HG03575 (cell line): ENCODE measurements around the gene GSE1.

ENCODE experiments used
- ATAC-seq: cut with Tn5 transposase; IDR thresholded peaks from one replicate; pipeline ENCODE4 v1.9.1; 2021; ENCODE audit not compliant: unreplicated experiment, insufficient number of reproducible peaks, low FRiP score; ENCODE audit errors: extremely low read depth

The GSE1 gene

DNA sequence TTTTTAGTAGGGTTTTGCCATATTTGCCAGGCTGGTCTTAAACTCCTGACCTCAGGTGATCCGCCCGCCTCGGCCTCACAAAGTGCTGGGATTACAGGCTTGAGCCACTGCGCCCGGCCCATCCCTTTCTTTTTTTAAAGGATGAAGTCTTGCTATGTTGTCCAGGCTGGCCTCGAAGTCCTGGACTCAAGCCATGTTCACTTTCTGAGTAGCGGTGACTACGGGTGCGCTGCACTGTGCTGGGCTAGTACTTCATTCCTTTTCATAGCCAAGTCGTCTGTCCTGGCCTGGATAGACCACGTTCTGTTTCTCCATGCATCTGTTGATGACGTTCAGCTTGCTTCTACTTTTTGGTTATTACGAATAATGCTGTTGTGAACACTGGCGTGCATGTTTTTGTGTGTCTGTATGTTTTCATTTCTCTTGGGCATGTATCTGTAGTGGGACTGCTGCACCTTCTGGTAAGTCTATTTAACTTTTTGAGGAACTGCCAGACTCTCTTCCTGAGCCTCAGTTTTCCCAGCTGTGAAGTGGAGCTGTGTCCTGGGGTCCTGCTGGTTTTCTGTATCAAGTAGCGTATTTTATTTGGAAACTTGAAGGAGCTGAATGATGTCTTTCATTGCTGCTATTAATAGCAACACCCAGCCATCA lies 40.0 kb upstream of the GSE1 start:
- ATAC-seq: no peak

DNA sequence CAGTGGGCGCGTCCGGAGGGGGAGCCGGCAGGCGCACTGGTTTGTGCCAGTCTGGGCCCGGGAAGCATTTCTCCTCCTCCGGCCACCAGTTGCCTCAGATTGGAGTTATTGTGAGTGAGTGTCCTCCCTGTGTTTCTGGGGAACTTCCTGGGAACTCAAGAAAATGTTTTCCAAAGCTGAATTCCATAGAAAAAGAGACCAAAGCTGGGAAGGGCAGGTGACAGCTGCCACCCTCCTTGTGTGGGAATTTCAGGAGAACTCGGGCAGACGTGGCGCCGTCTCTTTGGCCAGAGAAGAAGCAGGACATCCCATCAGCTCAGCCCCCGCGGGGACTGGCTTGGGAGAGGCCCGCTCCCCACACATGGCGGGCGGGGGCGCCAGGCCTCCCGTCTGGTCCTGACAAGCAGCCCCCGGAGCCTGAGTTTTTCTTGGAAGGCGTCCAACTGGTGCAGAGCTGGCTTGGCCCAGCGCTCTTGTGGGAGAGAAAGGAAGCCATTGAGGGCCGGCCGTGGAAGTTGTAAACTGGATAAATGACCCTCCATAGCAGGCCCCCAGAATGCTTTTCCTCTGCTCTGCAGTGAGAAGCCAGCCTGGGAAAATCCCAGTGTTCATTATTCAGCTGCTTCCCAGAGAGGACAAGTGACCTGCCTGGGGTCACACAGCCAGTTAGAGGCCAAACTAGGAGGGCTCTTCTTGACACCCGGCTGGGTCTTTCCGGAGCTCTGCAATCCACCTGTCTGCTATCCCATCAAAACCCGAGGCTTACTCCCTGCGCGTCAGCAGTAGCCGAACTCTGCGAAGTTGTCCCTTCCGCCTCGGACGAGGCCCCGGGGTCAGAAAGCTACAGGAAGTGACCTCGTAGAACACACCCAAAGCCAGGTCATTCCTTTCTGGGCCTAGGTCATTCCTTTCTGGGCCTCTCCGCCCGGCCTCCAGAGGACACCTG lies 39.2 kb upstream of the GSE1 start:
- ATAC-seq: no peak

DNA sequence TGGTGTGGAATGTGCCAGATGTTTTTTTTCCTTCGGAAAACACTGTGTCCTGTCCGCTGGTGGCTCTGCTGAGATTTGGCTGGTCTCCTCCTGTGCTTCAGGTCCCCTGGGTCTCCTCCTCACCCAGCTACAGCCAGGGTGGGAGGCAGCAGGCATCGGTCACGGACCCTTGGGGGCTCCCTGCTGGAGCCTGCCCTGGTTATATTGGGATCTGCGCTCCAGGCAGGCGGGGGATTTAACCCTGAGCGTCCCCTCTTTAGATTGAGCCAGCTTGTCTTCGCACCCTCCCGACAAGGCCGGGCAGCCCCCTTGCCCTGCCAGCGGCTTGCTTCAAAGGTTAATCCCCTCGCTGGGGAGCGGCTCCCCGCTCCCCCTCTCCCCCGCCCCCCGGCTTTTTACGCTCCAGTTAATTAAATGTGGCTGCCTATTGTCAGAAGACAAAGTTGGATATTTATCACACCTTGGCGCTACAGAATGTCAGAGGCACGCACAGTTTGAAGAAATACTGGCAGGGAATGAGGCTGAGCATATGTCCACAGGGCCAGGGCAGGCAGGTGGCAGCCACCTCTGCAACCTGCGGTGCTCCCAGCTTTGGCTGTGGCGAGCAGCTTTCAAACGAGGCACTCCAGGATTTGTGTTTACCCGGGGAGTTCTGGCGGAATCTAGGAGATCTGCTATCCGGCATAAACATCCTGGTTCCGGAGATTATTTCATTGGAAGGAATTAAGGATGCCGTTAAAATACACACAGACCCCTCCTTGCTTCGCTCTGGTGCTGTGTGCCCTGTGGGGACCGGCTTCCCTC lies 38.2 kb upstream of the GSE1 start:
- ATAC-seq: no peak

DNA sequence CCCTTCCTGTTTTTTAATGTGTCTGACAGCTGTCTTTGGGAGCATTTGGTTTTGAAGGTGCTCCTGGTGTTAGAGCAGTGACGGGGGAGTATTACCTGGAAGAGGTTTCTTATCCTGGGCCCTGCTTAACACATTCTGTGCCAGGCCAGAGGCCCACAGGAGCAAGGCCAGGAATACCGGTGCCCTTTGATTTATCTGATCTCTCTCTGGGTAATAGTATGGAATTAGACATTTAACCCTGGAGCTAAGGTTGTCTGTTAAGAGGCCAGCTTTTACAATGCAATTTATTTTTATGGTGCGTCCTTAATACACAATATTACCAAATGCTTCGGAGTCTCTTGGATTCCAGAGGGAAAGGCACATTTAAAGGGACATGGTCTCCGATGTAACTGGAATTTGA lies 37.2 kb upstream of the GSE1 start:
- no peak for ATAC-seq

DNA sequence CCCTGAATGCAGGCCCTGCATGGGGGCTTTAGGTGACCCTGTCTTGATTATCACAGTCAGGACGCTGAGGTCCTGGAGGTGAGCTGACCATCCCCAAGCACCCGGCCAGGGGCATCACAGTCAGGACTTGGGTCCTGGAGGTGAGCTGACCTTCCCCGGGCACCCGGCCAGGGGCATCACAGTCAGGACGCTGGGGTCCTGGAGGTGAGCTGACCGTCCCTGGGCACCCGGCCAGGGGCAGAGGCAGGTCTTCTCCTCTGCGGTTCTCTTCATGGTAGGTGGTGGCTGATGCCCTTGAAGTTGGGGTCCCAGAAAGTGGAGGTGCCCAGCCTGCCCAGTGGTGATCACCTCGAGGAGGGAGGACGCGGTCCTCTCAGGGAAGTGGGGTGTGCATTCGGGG lies 36.2 kb upstream of the GSE1 start:
- no peak for ATAC-seq

DNA sequence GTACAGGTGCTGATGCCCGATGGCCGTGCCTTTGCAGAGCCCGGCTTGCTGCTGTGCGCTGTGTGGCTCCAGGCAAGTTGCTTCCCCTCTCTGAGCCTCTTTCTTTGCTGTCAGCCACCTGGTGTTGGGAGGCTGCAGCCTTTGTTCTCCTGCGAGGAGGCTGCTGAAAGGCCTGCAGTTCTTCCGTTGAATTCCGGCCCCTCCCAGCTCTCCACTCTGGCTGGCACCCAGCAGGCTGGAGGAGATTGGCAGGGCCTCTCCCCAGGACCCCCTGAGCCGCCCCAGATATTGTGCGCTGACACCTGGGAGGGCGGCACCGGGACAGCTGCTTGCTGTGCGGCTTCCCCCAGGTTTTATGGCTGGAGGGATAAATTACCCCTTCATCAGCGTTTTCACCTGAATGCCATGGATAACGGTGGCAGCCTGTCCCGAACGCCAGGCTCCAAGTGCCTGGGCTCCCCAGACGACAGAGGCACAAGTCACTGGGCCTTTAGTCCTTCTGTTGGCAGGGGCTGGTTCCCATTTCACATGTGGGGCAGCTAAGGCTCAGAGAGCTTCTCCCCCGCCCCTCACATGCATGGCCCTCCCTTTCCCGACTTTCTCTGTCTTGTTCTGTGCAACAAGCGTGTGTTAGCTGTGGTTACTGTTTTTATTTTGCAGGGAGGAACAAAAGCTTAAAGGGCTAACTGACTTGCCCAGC lies 35.1 kb upstream of the GSE1 start:
- ATAC-seq: no peak

DNA sequence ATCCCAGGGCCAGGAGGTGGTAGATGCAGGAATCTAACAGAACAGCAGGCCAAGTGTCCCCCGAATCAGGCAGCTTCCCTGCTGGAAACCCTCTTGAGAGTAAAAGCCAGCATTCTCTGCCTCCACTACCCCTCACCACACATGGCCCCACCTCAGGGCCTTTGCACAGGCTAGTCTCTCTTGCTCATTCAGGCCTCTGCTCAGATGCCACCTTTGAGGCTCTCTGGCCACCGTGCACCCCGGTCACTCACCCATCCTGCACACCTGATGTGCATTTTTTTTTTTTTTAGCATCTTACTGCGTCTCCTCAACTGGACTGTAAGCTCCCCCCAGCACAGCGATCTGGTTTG lies 34.5 kb upstream of the GSE1 start:
- ATAC-seq: no peak

DNA sequence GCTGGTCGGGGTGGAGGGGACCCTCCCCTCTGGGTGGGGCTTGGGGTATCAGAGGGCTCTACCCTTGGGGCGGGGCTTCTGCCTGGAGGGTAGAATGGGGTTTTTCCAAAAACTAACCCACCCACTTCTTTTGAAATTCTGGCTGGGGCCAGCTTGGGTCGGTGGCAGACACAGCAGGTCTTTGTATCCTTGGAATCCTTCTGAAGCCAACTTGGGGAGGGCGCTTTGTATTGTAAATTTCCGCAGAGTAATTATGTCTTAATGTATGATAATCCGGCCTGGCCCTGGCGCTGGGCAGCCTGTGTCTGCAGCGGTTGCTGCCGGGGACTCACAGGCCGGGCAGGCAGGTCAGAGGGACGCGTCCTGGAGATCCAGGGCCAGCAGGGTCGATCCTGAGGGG lies 33.9 kb upstream of the GSE1 start:
- no peak for ATAC-seq

DNA sequence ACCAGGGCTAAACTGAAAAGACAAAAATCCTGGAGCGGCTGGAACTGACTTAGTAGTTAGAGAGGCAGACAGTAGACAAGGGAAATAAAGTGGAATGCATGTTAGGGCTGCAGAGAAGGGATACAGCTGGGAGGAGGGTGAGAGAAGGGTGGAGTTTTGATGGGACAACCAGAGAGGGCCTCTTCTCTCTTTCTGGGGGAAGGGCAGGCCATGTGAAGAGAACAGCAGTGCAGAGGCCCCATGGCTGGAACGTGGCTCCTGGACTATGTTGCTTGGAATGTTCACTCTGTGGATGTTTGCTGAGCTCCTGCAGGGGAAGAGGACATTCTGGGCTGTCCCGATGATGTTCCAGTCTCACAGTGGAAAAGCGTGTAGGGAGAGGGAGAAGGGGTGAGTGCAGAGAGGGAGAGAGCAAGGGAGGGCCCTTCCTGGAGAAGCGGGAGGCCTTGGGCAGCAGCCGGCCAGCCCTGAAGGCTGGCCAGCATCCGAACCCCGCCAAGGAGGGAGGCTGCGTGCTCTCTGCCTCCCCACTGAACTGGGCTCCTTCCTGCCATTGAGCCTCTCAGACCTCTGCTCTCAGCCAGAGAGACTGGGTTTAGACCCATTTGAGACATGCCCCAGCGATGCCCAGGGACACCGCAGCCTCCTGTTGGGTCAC lies 33.1 kb upstream of the GSE1 start:
- ATAC-seq: no peak

DNA sequence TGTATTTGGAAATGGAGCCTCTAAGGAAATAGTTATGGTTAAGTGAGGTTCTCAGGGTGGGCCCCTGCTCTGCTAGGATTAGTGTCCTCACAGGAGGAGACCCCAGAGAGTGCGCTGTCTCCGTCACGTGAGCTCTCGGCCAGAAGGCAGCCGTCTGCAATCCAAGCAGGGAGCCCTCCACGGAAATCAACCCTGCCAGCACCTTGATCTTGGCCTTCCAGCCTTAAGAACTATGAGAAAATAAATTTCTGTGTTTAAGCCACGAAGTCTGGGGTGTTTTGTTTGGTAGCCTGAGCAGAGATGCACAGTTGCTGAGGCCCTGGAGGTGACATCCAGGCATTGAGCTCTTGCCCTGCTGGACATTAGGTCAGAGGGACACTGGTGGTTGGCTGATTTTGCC lies 32.4 kb upstream of the GSE1 start:
- ATAC-seq: no peak

DNA sequence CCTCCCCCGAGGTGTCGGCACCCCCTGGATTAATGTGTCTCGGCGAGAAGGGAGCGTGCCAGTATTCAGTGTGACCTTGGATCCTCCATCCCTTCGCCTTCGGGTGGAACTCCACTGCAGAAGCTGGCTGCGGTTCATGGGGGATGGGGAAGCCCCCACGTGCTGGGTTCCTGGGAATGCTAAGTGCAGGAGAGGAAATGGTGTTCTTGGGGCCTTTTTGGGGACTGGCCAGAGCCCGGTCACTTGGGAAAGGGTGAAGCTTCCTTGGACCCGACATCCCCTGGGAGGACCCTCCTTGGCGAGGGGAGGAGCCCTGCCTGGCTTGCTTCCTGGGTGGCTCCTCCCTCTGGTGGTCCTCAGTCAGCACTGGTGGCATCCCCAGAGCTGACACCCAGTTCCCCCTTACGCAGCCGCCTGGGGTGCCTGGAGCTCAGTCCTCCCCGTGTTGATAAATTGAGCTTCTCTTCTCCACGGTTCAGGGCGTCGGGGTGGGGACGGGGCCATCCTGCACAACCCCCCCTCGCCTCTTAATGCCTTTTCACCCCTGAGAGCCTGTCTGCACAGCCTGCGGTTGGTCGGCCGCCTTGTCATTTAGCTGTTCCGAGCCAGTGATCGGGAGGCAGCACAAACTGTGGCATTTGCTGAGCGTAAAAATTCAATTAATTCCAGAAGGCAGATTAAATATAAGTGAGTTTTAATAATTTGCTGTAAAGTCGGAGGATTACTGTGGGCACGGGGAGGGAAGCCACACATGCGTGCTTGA lies 30.7 kb upstream of the GSE1 start:
- ATAC-seq: no peak

DNA sequence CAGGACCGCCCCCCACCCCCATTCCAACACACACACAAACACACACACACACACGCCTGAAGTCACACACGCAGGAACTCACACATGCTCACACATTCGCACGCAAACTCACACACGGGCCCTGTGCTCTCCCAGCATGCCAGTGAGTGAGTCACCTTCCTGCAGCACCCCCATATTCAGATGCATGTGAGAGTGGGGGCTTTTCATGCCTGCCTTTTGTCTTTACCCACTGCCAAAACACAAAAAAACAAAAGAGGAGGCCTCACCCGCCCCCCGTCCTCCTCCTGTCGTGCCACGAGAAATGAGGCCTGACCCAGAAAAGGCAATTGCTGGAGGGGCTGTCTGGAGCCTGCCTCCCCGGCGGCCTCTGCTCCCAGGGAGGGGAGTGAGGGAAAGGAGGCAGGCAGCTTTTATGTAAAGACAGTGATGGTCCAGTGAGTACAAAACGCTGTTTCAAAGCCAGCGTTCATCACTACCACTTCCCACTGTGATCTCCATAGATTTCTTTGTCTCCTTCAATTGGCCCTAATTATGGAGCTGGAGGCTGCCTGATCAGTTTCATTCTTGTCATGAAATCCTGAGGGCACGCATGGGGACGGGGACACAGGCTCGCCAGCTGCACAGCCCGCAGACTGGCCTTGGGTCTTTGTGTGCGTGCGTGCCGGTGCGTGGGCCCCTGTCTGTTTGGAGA lies 29.5 kb upstream of the GSE1 start:
- no peak for ATAC-seq

DNA sequence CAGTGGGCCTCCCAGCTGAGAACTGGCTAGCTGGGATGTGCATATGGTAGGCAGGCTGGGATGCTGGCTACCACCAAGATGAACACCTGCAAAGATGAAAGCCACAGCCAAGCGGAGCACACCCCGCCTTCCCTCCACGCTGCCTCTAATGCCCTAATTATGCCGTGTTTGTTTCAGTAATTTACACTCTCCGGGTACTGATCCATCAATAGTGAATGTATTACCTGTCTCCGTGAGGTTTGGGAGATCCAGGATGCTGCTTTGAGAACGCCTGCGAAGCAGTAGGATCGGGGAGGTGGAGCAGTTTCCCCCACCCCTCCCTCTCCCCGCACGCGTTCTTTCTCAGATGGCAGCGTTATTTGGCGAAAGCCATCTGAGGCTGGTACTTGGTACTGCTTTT lies 28.9 kb upstream of the GSE1 start:
- no peak for ATAC-seq

DNA sequence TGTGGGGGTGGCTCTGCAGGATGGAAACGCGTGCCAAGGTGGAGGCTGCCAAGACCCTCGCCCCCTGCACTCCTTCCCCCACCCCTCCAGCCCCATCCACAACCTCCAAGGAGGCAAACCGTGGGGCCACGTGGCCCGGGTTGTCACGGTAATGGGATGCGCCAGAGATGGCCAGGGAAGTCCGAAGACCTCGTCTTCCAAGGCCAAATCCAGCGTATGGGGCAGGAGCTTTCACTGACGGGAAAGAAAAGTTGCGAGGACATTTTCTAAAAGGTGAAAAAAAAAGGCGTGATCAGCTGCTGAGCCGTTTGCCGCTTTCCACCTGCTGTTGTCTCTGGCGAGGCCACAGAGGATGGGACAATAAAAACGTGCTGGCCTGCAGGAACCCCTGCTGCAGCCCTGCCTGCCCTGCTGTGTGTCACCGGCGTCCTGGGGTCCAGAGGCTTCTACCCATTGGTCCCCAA lies 28.3 kb upstream of the GSE1 start:
- ATAC-seq: no peak

DNA sequence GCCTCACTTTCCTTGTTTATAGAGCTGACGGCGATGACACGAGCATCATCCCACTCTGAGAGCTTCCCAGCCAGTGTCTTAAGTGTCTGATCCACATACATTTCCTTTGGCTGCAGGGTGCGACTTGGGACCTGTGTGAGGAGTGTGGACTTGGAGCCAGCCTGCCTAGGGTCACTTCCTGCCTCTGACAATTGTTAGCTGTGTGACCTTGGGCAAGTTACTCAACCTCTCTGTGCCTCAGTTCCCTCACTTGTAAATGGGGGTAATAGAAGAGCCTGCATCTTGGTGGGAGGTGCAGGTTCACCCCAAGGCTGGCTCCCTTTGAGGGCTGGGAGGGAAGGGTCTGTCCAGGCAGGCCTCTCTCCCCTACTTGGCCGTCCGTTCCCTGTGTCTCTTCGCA lies 27.4 kb upstream of the GSE1 start:
- ATAC-seq: no peak

DNA sequence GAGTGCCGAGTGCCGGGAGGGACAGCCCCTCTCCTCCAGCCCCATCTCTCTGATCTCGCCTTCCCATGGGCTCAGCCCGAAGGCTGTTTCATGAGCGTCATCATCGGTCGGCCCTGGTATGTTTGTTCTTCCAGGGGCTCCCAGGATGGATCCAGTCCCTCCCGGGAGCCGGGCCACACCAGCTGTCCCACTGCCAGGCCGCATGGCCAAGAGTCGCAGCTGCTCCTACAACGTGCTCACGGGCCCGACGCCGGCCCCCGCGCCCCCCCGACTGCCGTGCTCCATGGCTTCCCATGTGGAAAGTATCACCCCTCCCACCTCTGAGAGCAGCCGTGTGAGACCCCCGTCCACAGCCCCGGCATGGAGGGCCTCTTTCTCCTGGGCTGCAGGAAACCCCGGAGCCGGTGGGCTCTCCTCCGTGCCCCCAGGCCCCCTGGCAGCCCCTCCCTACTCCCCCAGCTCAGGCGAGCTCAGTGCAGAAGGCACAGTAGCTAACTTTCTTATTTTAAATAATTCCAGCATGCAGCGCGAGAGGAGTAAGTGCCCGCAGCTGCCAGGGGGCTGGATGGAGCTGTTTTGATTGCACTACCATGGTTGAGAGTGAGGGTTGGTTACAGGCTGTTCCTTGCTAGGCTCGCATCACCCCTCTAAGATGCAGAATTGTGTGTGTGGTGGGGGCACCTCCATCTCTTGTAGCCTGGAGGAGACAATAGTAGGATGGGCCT lies 26.6 kb upstream of the GSE1 start:
- ATAC-seq: no peak
